HFF-Myc (cell line): Measurements from ENCODE around the gene GREB1.

Source experiments
- DNase-seq: peaks from one replicate; pipeline ENCODE4 v3.0.0-alpha.2; 2011; ENCODE audit warnings: low read depth; ENCODE audit errors: extremely low read depth
- H3K4me3 ChIP-seq: replicated peaks from 2 replicates; pipeline ENCODE4 v1.5.1; 2011; ENCODE audit warnings: low read depth, mild to moderate bottlenecking, control low read depth, low read length
- CTCF ChIP-seq: IDR thresholded peaks from 2 replicates; pipeline ENCODE4 v1.5.1; 2012; ENCODE audit warnings: mild to moderate bottlenecking, low read depth, low read length, control low read depth; ENCODE audit errors: missing control alignments

GREB1 gene

GRCh38 chr2:11515490-11515981, 18.3 kb upstream of the GREB1 start:
- no peak for DNase-seq
- no peak for TF ChIP-seq CTCF
- no peak overlapping the region for H3K4me3 ChIP-seq

- no peak for TF ChIP-seq CTCF
- DNase-seq = no peak
- no peak overlapping the region for H3K4me3 ChIP-seq
Measured at GRCh38 chr2:11516984-11517648, 16.7 kb upstream of the GREB1 start.

- H3K4me3 ChIP-seq = no peak overlapping the region
- TF ChIP-seq CTCF = no peak
- no peak for DNase-seq
Measured at GRCh38 chr2:11517906-11518305, 15.9 kb upstream of the GREB1 start.

GRCh38 chr2:11520092-11520693, 13.7 kb upstream of the GREB1 start:
- no peak overlapping the region for H3K4me3 ChIP-seq
- no peak for TF ChIP-seq CTCF
- DNase-seq = no peak

GRCh38 chr2:11521775-11522174, 12.1 kb upstream of the GREB1 start:
- H3K4me3 ChIP-seq = no peak overlapping the region
- DNase-seq = no peak
- no peak for TF ChIP-seq CTCF

GRCh38 chr2:11524470-11524869, 9.4 kb upstream of the GREB1 start:
- TF ChIP-seq CTCF = no peak
- DNase-seq = no peak
- H3K4me3 ChIP-seq = no peak overlapping the region
